ENCODE data around the gene SUGCT.

Gene SUGCT

GRCh38 chr7:40571796-40572195, 437.0 kb downstream of the SUGCT start:
- Histone ChIP-seq H3K9ac (ENCODE audit: low read depth, low read length) (no peak overlapping the region), H3K36me3 (ENCODE audit: control insufficient read depth, insufficient read depth, low read length) (no peaks in the 10 kb centered on the region), H3K27me3 (ENCODE audit: control insufficient read depth, insufficient read depth, low read length) (no peaks in the 10 kb centered on the region), H3K4me1 (ENCODE audit: control insufficient read depth, insufficient read depth, low read length) (peaks cover 3% of the 10 kb centered on the region), H3K9me3 (ENCODE audit: control insufficient read depth, insufficient read depth, low read length) (no peaks in the 10 kb centered on the region), H3K4me3 (ENCODE audit: low read depth, low read length) (no peak overlapping the region)

DNA sequence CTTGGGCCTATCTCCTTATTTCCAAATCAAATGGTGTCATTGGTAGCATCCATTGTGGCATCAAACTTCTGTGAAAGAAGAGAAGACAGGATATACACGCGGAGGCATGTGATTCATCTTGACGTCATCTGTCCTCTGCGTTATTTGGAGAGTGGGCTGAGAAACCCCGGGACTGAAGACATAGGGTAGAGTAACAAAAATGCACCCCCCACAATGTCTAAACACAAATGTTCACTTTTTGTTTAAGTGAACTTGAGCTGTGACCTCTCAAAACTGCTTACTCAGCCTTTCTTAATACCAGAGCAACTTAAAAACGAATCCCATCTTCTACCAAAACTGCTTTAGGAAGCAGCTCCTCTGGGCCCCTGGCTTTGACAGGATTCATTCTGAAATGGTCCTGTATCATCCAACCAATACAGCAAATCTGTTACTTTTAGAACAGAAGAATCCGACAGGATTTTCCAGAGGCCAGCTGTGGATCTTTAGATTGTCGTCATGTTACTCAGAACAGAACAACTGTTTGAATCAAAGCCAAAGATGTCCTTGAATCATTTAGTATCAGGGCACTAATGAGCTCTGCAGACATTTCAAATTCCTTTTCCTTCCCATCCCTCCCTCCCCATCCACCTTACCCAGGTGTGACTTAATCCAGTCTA, 438.1 kb downstream of the SUGCT start:
- no peak overlapping the region for H3K9ac ChIP-seq (ENCODE audit: low read depth, low read length)
- no peaks in the 10 kb centered on the region for H3K9me3 ChIP-seq (ENCODE audit: control insufficient read depth, insufficient read depth, low read length)
- peaks cover 3% of the 10 kb centered on the region for H3K4me1 ChIP-seq (ENCODE audit: control insufficient read depth, insufficient read depth, low read length)
- no peaks in the 10 kb centered on the region for H3K36me3 ChIP-seq (ENCODE audit: control insufficient read depth, insufficient read depth, low read length)
- H3K4me3 ChIP-seq (ENCODE audit: low read depth, low read length) = no peak overlapping the region
- no peaks in the 10 kb centered on the region for H3K27me3 ChIP-seq (ENCODE audit: control insufficient read depth, insufficient read depth, low read length)

DNA sequence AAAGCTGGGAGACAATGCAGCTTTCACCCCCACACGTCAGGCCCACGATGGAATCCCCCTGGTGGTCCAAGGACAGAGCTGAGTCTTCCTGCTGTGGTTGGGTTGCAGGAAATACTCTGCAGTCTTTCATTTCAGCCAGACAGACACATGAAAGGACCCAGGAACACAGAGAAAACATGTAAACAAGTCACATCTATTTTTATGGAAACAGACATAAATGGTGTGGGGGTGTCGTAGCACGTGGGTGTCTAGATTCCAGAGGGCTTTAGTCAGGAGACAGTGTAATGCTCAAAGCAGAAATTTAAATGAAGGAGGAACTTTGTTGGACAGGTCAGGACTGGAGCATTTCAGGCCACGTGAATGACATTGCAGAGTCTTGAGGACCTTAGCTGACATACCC, 444.6 kb downstream of the SUGCT start:
- Histone ChIP-seq H3K9me3 (ENCODE audit: control insufficient read depth, insufficient read depth, low read length) (no peaks in the 10 kb centered on the region), H3K27me3 (ENCODE audit: control insufficient read depth, insufficient read depth, low read length) (no peaks in the 10 kb centered on the region)

GRCh38 chr7:40580776-40581175, 446.0 kb downstream of the SUGCT start:
- Histone ChIP-seq H3K4me3 (ENCODE audit: low read depth, low read length) (no peak overlapping the region), H3K4me1 (ENCODE audit: control insufficient read depth, insufficient read depth, low read length) (no peaks in the 10 kb centered on the region), H3K9ac (ENCODE audit: low read depth, low read length) (no peak overlapping the region), H3K9me3 (ENCODE audit: control insufficient read depth, insufficient read depth, low read length) (no peaks in the 10 kb centered on the region), H3K36me3 (ENCODE audit: control insufficient read depth, insufficient read depth, low read length) (no peaks in the 10 kb centered on the region), H3K27me3 (ENCODE audit: control insufficient read depth, insufficient read depth, low read length) (no peaks in the 10 kb centered on the region)

More for the DNA sequence above, 444.6 kb downstream of the SUGCT start:
- Histone ChIP-seq H3K4me3 (ENCODE audit: low read depth, low read length) (no peak overlapping the region), H3K9ac (ENCODE audit: low read depth, low read length) (no peak overlapping the region), H3K36me3 (ENCODE audit: control insufficient read depth, insufficient read depth, low read length) (no peaks in the 10 kb centered on the region), H3K4me1 (ENCODE audit: control insufficient read depth, insufficient read depth, low read length) (no peaks in the 10 kb centered on the region)

DNA sequence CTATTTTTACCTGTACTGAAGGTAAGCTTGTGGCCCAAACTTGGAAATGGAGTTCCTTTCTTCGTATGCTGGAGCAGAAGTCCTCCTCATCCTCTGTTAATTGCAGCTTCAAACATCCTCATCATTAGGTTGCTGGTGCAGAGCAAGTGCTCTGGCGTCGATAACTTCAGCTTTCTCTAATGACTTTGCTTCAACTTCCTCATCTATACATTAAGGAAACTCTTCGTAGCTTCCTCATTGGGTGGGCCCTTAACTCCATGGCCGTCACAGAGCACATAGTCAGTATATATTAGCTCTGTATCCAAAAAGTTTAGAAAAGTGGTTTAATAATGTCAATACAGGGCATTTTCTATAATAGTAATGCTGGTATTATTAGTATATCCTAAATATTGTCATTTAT, 447.7 kb downstream of the SUGCT start:
- H3K9ac ChIP-seq (ENCODE audit: low read depth, low read length) = no peak overlapping the region
- H3K36me3 ChIP-seq (ENCODE audit: control insufficient read depth, insufficient read depth, low read length) = no peaks in the 10 kb centered on the region
- H3K4me1 ChIP-seq (ENCODE audit: control insufficient read depth, insufficient read depth, low read length) = no peaks in the 10 kb centered on the region
- no peak overlapping the region for H3K4me3 ChIP-seq (ENCODE audit: low read depth, low read length)
- H3K27me3 ChIP-seq (ENCODE audit: control insufficient read depth, insufficient read depth, low read length) = no peaks in the 10 kb centered on the region
- H3K9me3 ChIP-seq (ENCODE audit: control insufficient read depth, insufficient read depth, low read length) = no peaks in the 10 kb centered on the region

DNA sequence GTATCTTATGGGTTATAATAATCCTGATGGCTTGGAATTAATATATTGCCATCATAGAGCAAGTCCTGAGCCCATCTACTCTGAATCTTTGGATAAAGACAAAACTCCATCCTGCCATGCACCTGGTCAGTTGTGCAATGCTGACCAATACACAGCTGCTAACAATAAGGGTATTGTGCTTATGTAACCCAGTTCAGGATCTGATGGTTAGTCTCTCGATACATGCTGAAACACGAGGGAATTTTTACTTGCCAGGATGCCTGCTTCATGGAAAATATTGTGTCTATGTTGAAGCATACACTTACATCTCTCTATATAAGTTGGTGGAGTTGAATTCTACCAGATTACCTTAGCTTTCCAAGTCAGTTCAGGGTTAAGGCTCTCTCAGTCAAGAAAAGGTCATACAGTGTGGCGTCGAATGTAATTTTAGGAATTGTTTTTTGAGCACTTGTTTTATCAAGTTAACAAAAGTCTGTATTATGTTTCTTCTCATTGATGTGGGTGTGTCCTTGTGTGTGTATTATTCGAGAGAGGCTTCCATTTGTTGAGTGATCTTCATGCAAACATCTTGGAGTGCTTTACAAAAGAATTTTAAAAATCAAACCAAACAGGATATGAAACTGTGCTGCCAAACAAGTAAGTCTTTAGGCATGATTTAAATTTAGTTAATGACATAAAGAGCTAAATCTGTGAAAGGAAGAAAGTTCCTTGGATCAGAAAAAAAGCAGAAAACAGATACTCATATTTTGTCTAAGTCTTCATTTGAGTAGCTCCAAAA, 449.1 kb downstream of the SUGCT start:
- no peaks in the 10 kb centered on the region for H3K9me3 ChIP-seq (ENCODE audit: control insufficient read depth, insufficient read depth, low read length)
- no peaks in the 10 kb centered on the region for H3K4me1 ChIP-seq (ENCODE audit: control insufficient read depth, insufficient read depth, low read length)
- H3K9ac ChIP-seq (ENCODE audit: low read depth, low read length) = no peak overlapping the region
- no peaks in the 10 kb centered on the region for H3K27me3 ChIP-seq (ENCODE audit: control insufficient read depth, insufficient read depth, low read length)
- no peaks in the 10 kb centered on the region for H3K36me3 ChIP-seq (ENCODE audit: control insufficient read depth, insufficient read depth, low read length)
- H3K4me3 ChIP-seq (ENCODE audit: low read depth, low read length) = no peak overlapping the region

- Histone ChIP-seq H3K27me3 (ENCODE audit: control insufficient read depth, insufficient read depth, low read length) (no peaks in the 10 kb centered on the region), H3K4me1 (ENCODE audit: control insufficient read depth, insufficient read depth, low read length) (no peaks in the 10 kb centered on the region), H3K9me3 (ENCODE audit: control insufficient read depth, insufficient read depth, low read length) (no peaks in the 10 kb centered on the region), H3K4me3 (ENCODE audit: low read depth, low read length) (no peak overlapping the region), H3K9ac (ENCODE audit: low read depth, low read length) (no peak overlapping the region), H3K36me3 (ENCODE audit: control insufficient read depth, insufficient read depth, low read length) (no peaks in the 10 kb centered on the region)
These were observed 450.0 kb downstream of the SUGCT start for GRCh38 chr7:40584667-40585433.

GRCh38 chr7:40586197-40586596, 451.4 kb downstream of the SUGCT start:
- Histone ChIP-seq H3K27me3 (ENCODE audit: control insufficient read depth, insufficient read depth, low read length) (no peaks in the 10 kb centered on the region), H3K9me3 (ENCODE audit: control insufficient read depth, insufficient read depth, low read length) (no peaks in the 10 kb centered on the region), H3K4me3 (ENCODE audit: low read depth, low read length) (no peak overlapping the region), H3K4me1 (ENCODE audit: control insufficient read depth, insufficient read depth, low read length) (no peaks in the 10 kb centered on the region), H3K36me3 (ENCODE audit: control insufficient read depth, insufficient read depth, low read length) (no peaks in the 10 kb centered on the region), H3K9ac (ENCODE audit: low read depth, low read length) (no peak overlapping the region)

- Histone ChIP-seq H3K9me3 (ENCODE audit: control insufficient read depth, insufficient read depth, low read length) (no peaks in the 10 kb centered on the region), H3K27me3 (ENCODE audit: control insufficient read depth, insufficient read depth, low read length) (no peaks in the 10 kb centered on the region), H3K36me3 (ENCODE audit: control insufficient read depth, insufficient read depth, low read length) (no peaks in the 10 kb centered on the region), H3K4me1 (ENCODE audit: control insufficient read depth, insufficient read depth, low read length) (no peaks in the 10 kb centered on the region), H3K9ac (ENCODE audit: low read depth, low read length) (no peak overlapping the region), H3K4me3 (ENCODE audit: low read depth, low read length) (no peak overlapping the region)
These were observed 452.6 kb downstream of the SUGCT start for GRCh38 chr7:40587419-40587818.

DNA sequence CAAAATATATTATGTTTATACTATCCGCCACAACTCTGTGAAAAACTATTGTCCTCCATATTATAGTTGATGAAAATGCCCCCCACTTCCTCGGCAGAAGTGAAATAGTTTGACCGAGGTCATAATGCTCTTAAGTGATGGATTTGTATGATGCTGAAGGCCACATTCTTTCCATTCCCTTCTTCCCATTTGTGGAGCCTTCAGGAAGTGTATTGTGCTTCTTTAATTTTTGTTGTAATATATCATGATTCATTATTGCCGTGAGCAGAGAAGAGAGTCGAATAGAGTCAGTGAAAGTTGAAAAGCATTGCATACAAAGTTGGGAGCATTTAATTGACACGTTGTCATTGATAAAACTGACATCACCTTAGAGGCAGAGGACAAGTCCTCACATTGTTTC, 460.3 kb downstream of the SUGCT start:
- no peaks in the 10 kb centered on the region for H3K36me3 ChIP-seq (ENCODE audit: control insufficient read depth, insufficient read depth, low read length)
- no peaks in the 10 kb centered on the region for H3K9me3 ChIP-seq (ENCODE audit: control insufficient read depth, insufficient read depth, low read length)
- H3K4me3 ChIP-seq (ENCODE audit: low read depth, low read length) = no peak overlapping the region
- no peaks in the 10 kb centered on the region for H3K27me3 ChIP-seq (ENCODE audit: control insufficient read depth, insufficient read depth, low read length)
- H3K4me1 ChIP-seq (ENCODE audit: control insufficient read depth, insufficient read depth, low read length) = no peaks in the 10 kb centered on the region
- no peak overlapping the region for H3K9ac ChIP-seq (ENCODE audit: low read depth, low read length)

DNA sequence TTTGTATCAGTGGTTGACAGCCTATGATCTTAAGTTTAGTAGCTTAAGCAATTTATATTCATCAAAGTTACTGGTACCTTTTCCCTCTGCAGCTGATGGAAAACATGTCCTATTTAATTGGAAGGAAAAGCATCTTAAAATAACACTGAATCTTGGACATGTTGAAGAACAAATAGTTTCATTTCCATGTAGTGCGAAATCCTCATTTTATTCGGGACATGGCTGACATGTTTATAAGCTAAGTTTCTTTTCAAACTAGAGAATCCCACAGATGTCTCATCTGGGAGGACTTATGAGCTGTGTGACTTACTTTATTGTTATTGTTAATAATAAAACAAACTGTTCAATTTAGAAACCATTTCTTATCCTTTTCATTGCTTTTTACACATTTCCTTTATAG, 461.0 kb downstream of the SUGCT start:
- no peak overlapping the region for H3K9ac ChIP-seq (ENCODE audit: low read depth, low read length)
- H3K27me3 ChIP-seq (ENCODE audit: control insufficient read depth, insufficient read depth, low read length) = no peaks in the 10 kb centered on the region
- no peaks in the 10 kb centered on the region for H3K4me1 ChIP-seq (ENCODE audit: control insufficient read depth, insufficient read depth, low read length)
- H3K9me3 ChIP-seq (ENCODE audit: control insufficient read depth, insufficient read depth, low read length) = no peaks in the 10 kb centered on the region
- no peak overlapping the region for H3K4me3 ChIP-seq (ENCODE audit: low read depth, low read length)
- no peaks in the 10 kb centered on the region for H3K36me3 ChIP-seq (ENCODE audit: control insufficient read depth, insufficient read depth, low read length)

DNA sequence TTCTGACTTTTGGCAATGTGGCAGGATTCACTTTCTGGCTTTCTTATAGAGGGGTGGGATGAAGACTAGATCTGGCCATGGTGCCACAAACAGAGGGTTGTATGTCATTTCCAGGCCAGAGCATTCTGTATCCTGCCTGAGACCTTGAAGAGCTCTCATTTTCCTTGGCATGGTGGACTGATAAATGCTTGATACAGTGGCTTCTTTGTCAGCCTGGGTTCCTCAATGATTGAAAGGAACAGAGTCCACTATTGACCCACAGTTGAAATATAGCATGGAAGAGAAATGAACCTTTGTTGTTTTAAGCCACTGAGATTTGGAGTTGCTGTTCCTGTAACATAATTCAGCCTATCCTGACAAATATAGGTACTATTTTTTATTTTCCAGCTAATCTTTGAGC, 462.7 kb downstream of the SUGCT start:
- no peaks in the 10 kb centered on the region for H3K9me3 ChIP-seq (ENCODE audit: control insufficient read depth, insufficient read depth, low read length)
- no peaks in the 10 kb centered on the region for H3K36me3 ChIP-seq (ENCODE audit: control insufficient read depth, insufficient read depth, low read length)
- no peaks in the 10 kb centered on the region for H3K4me1 ChIP-seq (ENCODE audit: control insufficient read depth, insufficient read depth, low read length)
- H3K27me3 ChIP-seq (ENCODE audit: control insufficient read depth, insufficient read depth, low read length) = no peaks in the 10 kb centered on the region
- H3K9ac ChIP-seq (ENCODE audit: low read depth, low read length) = no peak overlapping the region
- H3K4me3 ChIP-seq (ENCODE audit: low read depth, low read length) = no peak overlapping the region

All from iPS-15b (cell line).